HepG2 (cell line): ENCODE data around the gene MICAL3. TPM values are rescaled to one million over a fixed set of nuclear protein-coding genes. Genes with fewer than 3 reads are reported as not detected.

Experiments used
- BORCS8-MEF2B ChIP-seq: sonication (generic); formaldehyde crosslinking; IDR thresholded peaks from 2 replicates; pipeline ENCODE4 v1.8.0; 2022; ENCODE audit warnings: mild to moderate bottlenecking, missing genetic modification reagents
- HHEX ChIP-seq: IDR thresholded peaks from 2 replicates; pipeline ENCODE4 v1.6.1; 2016; ENCODE audit warnings: control low read depth
- IRX3 ChIP-seq: sonication (generic); formaldehyde crosslinking; IDR thresholded peaks from 2 replicates; pipeline ENCODE4 v1.8.1; 2023; ENCODE audit warnings: mild to moderate bottlenecking, low read depth, missing genetic modification reagents, borderline replicate concordance
- NFE2 ChIP-seq: sonication (generic); formaldehyde crosslinking; IDR thresholded peaks from 2 replicates; pipeline ENCODE4 v1.4.0; 2020; ENCODE audit warnings: missing genetic modification reagents
- NFIB ChIP-seq: sonication (generic); formaldehyde crosslinking; IDR thresholded peaks from 2 replicates; pipeline ENCODE4 v1.9.0; 2021; ENCODE audit warnings: missing genetic modification reagents, mild to moderate bottlenecking, borderline replicate concordance
- SIX1 ChIP-seq: sonication (generic); formaldehyde crosslinking; IDR thresholded peaks from 2 replicates; pipeline ENCODE4 v1.4.0; 2020; ENCODE audit warnings: missing genetic modification reagents, borderline replicate concordance
- SOX13 ChIP-seq, 3 experiments: fragments of 450-650 bp in 1 of 3; sonication (generic) in 1 of 3; formaldehyde crosslinking in 1 of 3; IDR thresholded peaks in 2 of 3; conservative IDR thresholded peaks in 1 of 3; 2 replicates each; pipeline versions ENCODE4 v1.5.0 to v1.6.1; 2016 to 2020; ENCODE audit warnings: antibody characterized with exemption in 1 of 3, mild to moderate bottlenecking in 1 of 3, missing compliant biosample characterization in 1 of 3, missing genetic modification reagents in 1 of 3, moderate library complexity in 1 of 3
- TERF1 ChIP-seq: sonication (generic); formaldehyde crosslinking; IDR thresholded peaks from 2 replicates; pipeline ENCODE4 v1.8.0; 2022; ENCODE audit warnings: mild to moderate bottlenecking, missing genetic modification reagents, moderate library complexity
- TFDP1 ChIP-seq: IDR thresholded peaks from 2 replicates; pipeline ENCODE4 v1.6.1; 2016; ENCODE audit warnings: missing compliant biosample characterization, missing genetic modification reagents, borderline replicate concordance
- ZBTB25 ChIP-seq: IDR thresholded peaks from 2 replicates; pipeline ENCODE4 v1.6.1; 2018; ENCODE audit warnings: missing genetic modification reagents
- ZBTB43 ChIP-seq: sonication (generic); formaldehyde crosslinking; conservative IDR thresholded peaks from 2 replicates; pipeline ENCODE4 v1.4.0; 2020; ENCODE audit warnings: missing genetic modification reagents
- ZBTB46 ChIP-seq: sonication (generic); formaldehyde crosslinking; IDR thresholded peaks from 2 replicates; pipeline ENCODE4 v1.4.0; 2020; ENCODE audit warnings: mild to moderate bottlenecking, missing genetic modification reagents, borderline replicate concordance
- ZNF18 ChIP-seq: sonication (generic); formaldehyde crosslinking; IDR thresholded peaks from 2 replicates; pipeline ENCODE4 v1.8.0; 2022; ENCODE audit warnings: mild to moderate bottlenecking, missing genetic modification reagents; ENCODE audit not compliant: insufficient replicate concordance
- ZNF276 ChIP-seq: sonication (generic); formaldehyde crosslinking; IDR thresholded peaks from 2 replicates; pipeline ENCODE4 v1.4.0; 2020; ENCODE audit warnings: mild to moderate bottlenecking, low read depth, missing genetic modification reagents
- ZNF543 ChIP-seq: sonication (generic); formaldehyde crosslinking; IDR thresholded peaks from 2 replicates; pipeline ENCODE4 v1.4.0; 2020; ENCODE audit warnings: mild to moderate bottlenecking, missing genetic modification reagents
- ZNF841 ChIP-seq: sonication (generic); formaldehyde crosslinking; IDR thresholded peaks from 2 replicates; pipeline ENCODE4 v1.8.1; 2023; ENCODE audit warnings: missing genetic modification reagents, borderline replicate concordance
- polyA plus RNA-seq, 8 experiments: library from polyadenylated mRNA; depleted of rRNA in 3 of 8; stranded (reverse) in 7 of 8; unstranded in 1 of 8; fragments of >200 nt; fragmentation: Illumina TruSeq in 4 of 8; extraction: Trizol in 4 of 8; gene quantifications; 2 replicates each; pipeline versions ENCODE4 v1.2.1 to v1.2.3, GENCODE V29; 2011 to 2016; ENCODE audit warnings: low read depth in 4 of 8, missing spikeins in 1 of 8, mixed read lengths in 1 of 8; ENCODE audit not compliant: insufficient read depth in 1 of 8
- total RNA-seq, 5 experiments: library from RNA; depleted of rRNA; stranded (reverse); fragments of >200 nt; fragmentation: Illumina TruSeq; extraction: Trizol; gene quantifications; 2 replicates each; pipeline ENCODE4 v1.2.3, GENCODE V29; 2016; ENCODE audit warnings: low read depth in 1 of 5

The MICAL3 gene
- total and polyA plus RNA-seq, 2 of the 13 experiments (the other 11 are each of a cell fraction or from before 2014, with no cell fraction given) = 5.3 to 12.5 TPM

- no peak for TF ChIP-seq ZBTB46 (CRISPR knock-in tag)
- no peak for TF ChIP-seq HHEX
- 0 out of 2 replicates have a peak, but pooled peaks have one; percentile 46 for TF ChIP-seq ZNF276 (CRISPR knock-in tag)
- TF ChIP-seq ZNF18 (CRISPR knock-in tag) = no peak
- TF ChIP-seq BORCS8-MEF2B (CRISPR knock-in tag) = no peak
- no peak for TF ChIP-seq SOX13 (IDR thresholded peaks at IDR 0.05)
- no peak for TF ChIP-seq SOX13 (CRISPR knock-in tag; conservative IDR thresholded peaks at IDR 0.05 in 1 of 2, IDR thresholded peaks at IDR 0.05 in 1 of 2)
- TF ChIP-seq ZBTB25 (CRISPR knock-in tag) = no peak
- TF ChIP-seq IRX3 (CRISPR knock-in tag) = no peak
- no peak for TF ChIP-seq ZNF543
- no peak for TF ChIP-seq ZNF841
- peak; percentile 52; the same call in 1 of the 2 replicates for TF ChIP-seq ZBTB43 (CRISPR knock-in tag)
- TF ChIP-seq SIX1 (CRISPR knock-in tag) = no peak
- no peak for TF ChIP-seq NFIB (CRISPR knock-in tag)
- TF ChIP-seq TFDP1 (CRISPR knock-in tag) = no peak
- TF ChIP-seq TERF1 (CRISPR knock-in tag) = no peak
- TF ChIP-seq NFE2 (CRISPR knock-in tag) = no peak
Observed at GRCh38 chr22:17930455-17931313, 93.7 kb downstream of the MICAL3 start (continued).
